Thyroid gland (tissue), 4 donors: ENCODE measurements around the gene CFAP157.

Experiments used
- CTCF ChIP-seq, 6 experiments: fragments of 200-600 bp in 3 of 6; fragments of 450-650 bp in 3 of 6; sonication (generic) in 3 of 6; IDR thresholded peaks; one replicate each; pipeline ENCODE4 v1.5.1; 2016 to 2019; ENCODE audit warnings: antibody characterized with exemption in 6 of 6, mild to moderate bottlenecking in 2 of 6, inconsistent platforms in 1 of 6, moderate library complexity in 1 of 6
- POLR2A ChIP-seq, 2 donors: fragments of 450-650 bp; IDR thresholded peaks; one replicate each; pipeline ENCODE4 v1.6.1; 2017; ENCODE audit warnings: antibody characterized with exemption in 2 of 2, mild to moderate bottlenecking in 2 of 2, moderate library complexity in 1 of 2

- TF ChIP-seq CTCF (IDR thresholded peaks at IDR 0.05) (no peak), POLR2A (IDR thresholded peaks at IDR 0.05) (no peak)
These were observed 30.1 kb upstream of the CFAP157 start for GRCh38 chr9:127676638-127677037.
